Testis (tissue), 2 donors: Measurements from ENCODE around the gene KLK5.

Source experiments
- CTCF ChIP-seq, 3 experiments: fragments of 450-650 bp in 2 of 3; fragments of 200-600 bp in 1 of 3; sonication (generic) in 1 of 3; IDR thresholded peaks; one replicate each; pipeline ENCODE4 v1.5.1; 2016 to 2019; ENCODE audit warnings: antibody characterized with exemption in 3 of 3, mild to moderate bottlenecking in 2 of 3, moderate library complexity in 1 of 3
- POLR2A ChIP-seq: fragments of 450-650 bp; IDR thresholded peaks from one replicate; pipeline ENCODE4 v1.6.1; 2017; ENCODE audit warnings: antibody characterized with exemption, mild to moderate bottlenecking, moderate library complexity

- TF ChIP-seq CTCF (IDR thresholded peaks at IDR 0.05) (no peak), POLR2A (no peak)
Observed at GRCh38 chr19:50931023-50931422, 21.8 kb downstream of the KLK5 start.
